HepG2 (cell line): Measurements from ENCODE around the gene ESYT1. TPM values are rescaled to one million over a fixed set of nuclear protein-coding genes. Genes with fewer than 3 reads are reported as not detected.

ENCODE experiments used
- ATF1 ChIP-seq: IDR thresholded peaks from 2 replicates; pipeline ENCODE4 v1.6.1; 2016; ENCODE audit warnings: mild to moderate bottlenecking, control low read depth
- CREM ChIP-seq, 2 experiments: sonication (generic) in 1 of 2; formaldehyde crosslinking in 1 of 2; IDR thresholded peaks; 2 replicates each; pipeline versions ENCODE4 v1.4.0 to v1.6.1; 2016 to 2020; ENCODE audit warnings: antibody characterized with exemption in 1 of 2, mild to moderate bottlenecking in 1 of 2, missing genetic modification reagents in 1 of 2
- FOSL2 ChIP-seq: sonication (generic); formaldehyde crosslinking; IDR thresholded peaks from 2 replicates; pipeline ENCODE4 v1.4.0; 2020; ENCODE audit warnings: missing genetic modification reagents
- FOXK2 ChIP-seq: fragments of 450-650 bp; IDR thresholded peaks from 2 replicates; pipeline ENCODE4 v1.6.1; 2016
- GPN1 ChIP-seq: sonication (generic); formaldehyde crosslinking; IDR thresholded peaks from 2 replicates; pipeline ENCODE4 v1.5.1; 2020; ENCODE audit warnings: missing genetic modification reagents, borderline replicate concordance
- PHF8 ChIP-seq: sonication (generic); formaldehyde crosslinking; IDR thresholded peaks from 2 replicates; pipeline ENCODE4 v1.5.0; 2020; ENCODE audit warnings: missing genetic modification reagents
- POLR2AphosphoS2 ChIP-seq: IDR thresholded peaks from 2 replicates; pipeline ENCODE4 v1.6.1; 2011; ENCODE audit warnings: low read depth, low read length, improper control_type of control experiment
- RBAK ChIP-seq: sonication (generic); formaldehyde crosslinking; IDR thresholded peaks from 2 replicates; pipeline ENCODE4 v1.5.1; 2020; ENCODE audit warnings: mild to moderate bottlenecking, missing genetic modification reagents
- RFX1 ChIP-seq: fragments of 450-650 bp; IDR thresholded peaks from 2 replicates; pipeline ENCODE4 v1.6.1; 2017
- RFX3 ChIP-seq: IDR thresholded peaks from 2 replicates; pipeline ENCODE4 v1.6.1; 2016; ENCODE audit warnings: missing biosample characterization, missing genetic modification reagents
- RFX5 ChIP-seq: IDR thresholded peaks from 2 replicates; pipeline ENCODE4 v1.6.1; 2011; ENCODE audit warnings: low read depth, low read length, improper control_type of control experiment
- RORA ChIP-seq: sonication (generic); formaldehyde crosslinking; IDR thresholded peaks from 2 replicates; pipeline ENCODE4 v1.5.0; 2020; ENCODE audit warnings: mild to moderate bottlenecking, missing genetic modification reagents, moderate library complexity
- SRY ChIP-seq: sonication (generic); formaldehyde crosslinking; IDR thresholded peaks from 2 replicates; pipeline ENCODE4 v1.8.0; 2022; ENCODE audit warnings: mild to moderate bottlenecking, missing genetic modification reagents
- TAF15 ChIP-seq: fragments of 200-400 bp; formaldehyde crosslinking; IDR thresholded peaks from one replicate; pipeline ENCODE4 v1.6.1; 2018; ENCODE audit warnings: mild to moderate bottlenecking, low read depth, low read length; ENCODE audit not compliant: poor library complexity, severe bottlenecking
- TBX2 ChIP-seq: sonication (generic); formaldehyde crosslinking; IDR thresholded peaks from 2 replicates; pipeline ENCODE4 v1.5.0; 2020; ENCODE audit warnings: missing genetic modification reagents, mild to moderate bottlenecking, borderline replicate concordance
- ZFY ChIP-seq: sonication (generic); formaldehyde crosslinking; IDR thresholded peaks from 2 replicates; pipeline ENCODE4 v1.4.0; 2020; ENCODE audit warnings: missing genetic modification reagents
- ZNF335 ChIP-seq: sonication (generic); formaldehyde crosslinking; IDR thresholded peaks from 2 replicates; pipeline ENCODE4 v1.4.0; 2020; ENCODE audit warnings: missing genetic modification reagents
- ZNF501 ChIP-seq: sonication (generic); formaldehyde crosslinking; IDR thresholded peaks from 2 replicates; pipeline ENCODE4 v1.5.1; 2020; ENCODE audit warnings: mild to moderate bottlenecking, moderate library complexity, missing genetic modification reagents
- ZNF547 ChIP-seq: sonication (generic); formaldehyde crosslinking; IDR thresholded peaks from 2 replicates; pipeline ENCODE4 v1.5.1; 2020; ENCODE audit warnings: mild to moderate bottlenecking, missing genetic modification reagents
- ZNF75D ChIP-seq: sonication (generic); formaldehyde crosslinking; IDR thresholded peaks from 2 replicates; pipeline ENCODE4 v1.8.1; 2023; ENCODE audit warnings: missing genetic modification reagents, mild to moderate bottlenecking, borderline replicate concordance
- ZNF792 ChIP-seq: IDR thresholded peaks from 2 replicates; pipeline ENCODE4 v1.6.1; 2016
- ZNF841 ChIP-seq: sonication (generic); formaldehyde crosslinking; IDR thresholded peaks from 2 replicates; pipeline ENCODE4 v1.8.1; 2023; ENCODE audit warnings: missing genetic modification reagents, borderline replicate concordance
- ZSCAN12 ChIP-seq: sonication (generic); formaldehyde crosslinking; IDR thresholded peaks from 2 replicates; pipeline ENCODE4 v1.9.0; 2021; ENCODE audit warnings: mild to moderate bottlenecking, missing genetic modification reagents
- ZSCAN21 ChIP-seq: sonication (generic); formaldehyde crosslinking; IDR thresholded peaks from 2 replicates; pipeline ENCODE4 v1.8.0; 2022; ENCODE audit warnings: mild to moderate bottlenecking, missing genetic modification reagents, moderate library complexity, borderline replicate concordance
- ZSCAN22 ChIP-seq: sonication (generic); formaldehyde crosslinking; IDR thresholded peaks from 2 replicates; pipeline ENCODE4 v1.4.0; 2020; ENCODE audit warnings: mild to moderate bottlenecking, missing genetic modification reagents
- polyA plus RNA-seq, 8 experiments: library from polyadenylated mRNA; depleted of rRNA in 3 of 8; stranded (reverse) in 7 of 8; unstranded in 1 of 8; fragments of >200 nt; fragmentation: Illumina TruSeq in 4 of 8; extraction: Trizol in 4 of 8; gene quantifications; 2 replicates each; pipeline versions ENCODE4 v1.2.1 to v1.2.3, GENCODE V29; 2011 to 2016; ENCODE audit warnings: low read depth in 4 of 8, missing spikeins in 1 of 8, mixed read lengths in 1 of 8; ENCODE audit not compliant: insufficient read depth in 1 of 8
- total RNA-seq, 5 experiments: library from RNA; depleted of rRNA; stranded (reverse); fragments of >200 nt; fragmentation: Illumina TruSeq; extraction: Trizol; gene quantifications; 2 replicates each; pipeline ENCODE4 v1.2.3, GENCODE V29; 2016; ENCODE audit warnings: low read depth in 1 of 5
- TF ChIP-seq, protein P1 (sequence below): sonication (generic); formaldehyde crosslinking; IDR thresholded peaks from 2 replicates; pipeline ENCODE4 v1.4.0; 2020; ENCODE audit warnings: low read depth, mild to moderate bottlenecking, missing genetic modification reagents
- TF ChIP-seq, protein P2 (sequence below): sonication (generic); formaldehyde crosslinking; IDR thresholded peaks from 2 replicates; pipeline ENCODE4 v1.8.0; 2022; ENCODE audit warnings: missing genetic modification reagents, mild to moderate bottlenecking, moderate library complexity, borderline replicate concordance
- TF ChIP-seq, protein P3 (sequence below): sonication (generic); formaldehyde crosslinking; IDR thresholded peaks from 2 replicates; pipeline ENCODE4 v1.9.0; 2021; ENCODE audit warnings: missing genetic modification reagents, borderline replicate concordance

Gene ESYT1
- total and polyA plus RNA-seq, 2 of the 13 experiments (the other 11 are each of a cell fraction or from before 2014, with no cell fraction given): 66.9 to 71.0 TPM

DNA sequence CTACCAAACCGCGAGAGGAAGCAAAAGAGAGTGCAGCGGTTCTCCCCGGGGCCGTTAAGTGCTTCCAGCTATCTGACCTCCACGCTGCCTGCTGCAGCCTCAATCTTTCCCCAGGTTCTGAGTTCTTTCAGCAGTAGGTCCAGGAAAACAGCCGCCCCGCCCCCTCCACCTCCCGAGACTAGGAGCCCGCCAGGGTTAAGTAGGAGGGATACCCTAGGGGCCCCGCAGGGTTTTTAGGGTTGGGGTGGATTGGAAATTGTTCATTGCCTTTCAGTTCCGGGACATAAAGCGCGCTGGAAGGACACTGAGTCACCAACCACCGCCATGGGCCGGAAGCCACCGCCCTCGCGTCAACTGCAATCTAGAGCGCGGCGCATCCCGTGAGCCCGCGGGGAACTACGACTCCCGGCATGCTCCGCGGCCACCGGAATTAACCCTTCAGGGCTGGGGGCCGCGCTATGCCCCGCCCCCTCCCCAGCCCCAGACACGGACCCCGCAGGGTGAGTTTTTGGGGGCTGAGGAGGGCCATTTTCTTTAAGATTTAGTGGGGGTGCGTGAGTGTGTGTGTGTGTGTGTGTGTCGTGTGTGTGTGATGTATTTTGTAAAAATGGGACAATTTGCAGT lies 24.2 kb downstream of the ESYT1 start, which contains the start of gene MYL6B (continued):
- peak; percentile 58 for TF ChIP-seq PHF8 (CRISPR knock-in tag)
- TF ChIP-seq GPN1: no peak
- TF ChIP-seq, protein P1, sequence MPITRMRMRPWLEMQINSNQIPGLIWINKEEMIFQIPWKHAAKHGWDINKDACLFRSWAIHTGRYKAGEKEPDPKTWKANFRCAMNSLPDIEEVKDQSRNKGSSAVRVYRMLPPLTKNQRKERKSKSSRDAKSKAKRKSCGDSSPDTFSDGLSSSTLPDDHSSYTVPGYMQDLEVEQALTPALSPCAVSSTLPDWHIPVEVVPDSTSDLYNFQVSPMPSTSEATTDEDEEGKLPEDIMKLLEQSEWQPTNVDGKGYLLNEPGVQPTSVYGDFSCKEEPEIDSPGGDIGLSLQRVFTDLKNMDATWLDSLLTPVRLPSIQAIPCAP (CRISPR knock-in tag): no peak
- TF ChIP-seq FOXK2: no peak
- no peak for TF ChIP-seq ZNF841 (CRISPR knock-in tag)
- no peak for TF ChIP-seq RBAK (CRISPR knock-in tag)
- TF ChIP-seq TAF15: no peak
- TF ChIP-seq ATF1 (CRISPR knock-in tag): peak; percentile 56; the same call in 1 of the 2 replicates
- no peak; the same call in 1 of the 2 replicates for TF ChIP-seq ZNF335 (CRISPR knock-in tag)
- no peak for TF ChIP-seq ZSCAN12
- no peak for TF ChIP-seq ZSCAN22 (CRISPR knock-in tag)
- TF ChIP-seq RFX5: no peak
- TF ChIP-seq, protein P2, sequence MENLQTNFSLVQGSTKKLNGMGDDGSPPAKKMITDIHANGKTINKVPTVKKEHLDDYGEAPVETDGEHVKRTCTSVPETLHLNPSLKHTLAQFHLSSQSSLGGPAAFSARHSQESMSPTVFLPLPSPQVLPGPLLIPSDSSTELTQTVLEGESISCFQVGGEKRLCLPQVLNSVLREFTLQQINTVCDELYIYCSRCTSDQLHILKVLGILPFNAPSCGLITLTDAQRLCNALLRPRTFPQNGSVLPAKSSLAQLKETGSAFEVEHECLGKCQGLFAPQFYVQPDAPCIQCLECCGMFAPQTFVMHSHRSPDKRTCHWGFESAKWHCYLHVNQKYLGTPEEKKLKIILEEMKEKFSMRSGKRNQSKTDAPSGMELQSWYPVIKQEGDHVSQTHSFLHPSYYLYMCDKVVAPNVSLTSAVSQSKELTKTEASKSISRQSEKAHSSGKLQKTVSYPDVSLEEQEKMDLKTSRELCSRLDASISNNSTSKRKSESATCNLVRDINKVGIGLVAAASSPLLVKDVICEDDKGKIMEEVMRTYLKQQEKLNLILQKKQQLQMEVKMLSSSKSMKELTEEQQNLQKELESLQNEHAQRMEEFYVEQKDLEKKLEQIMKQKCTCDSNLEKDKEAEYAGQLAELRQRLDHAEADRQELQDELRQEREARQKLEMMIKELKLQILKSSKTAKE (CRISPR knock-in tag): no peak
- TF ChIP-seq ZNF547 (CRISPR knock-in tag): no peak
- TF ChIP-seq ZNF792 (CRISPR knock-in tag): 0 out of 2 replicates have a peak, but pooled peaks have one; percentile 29
- TF ChIP-seq, protein P3, sequence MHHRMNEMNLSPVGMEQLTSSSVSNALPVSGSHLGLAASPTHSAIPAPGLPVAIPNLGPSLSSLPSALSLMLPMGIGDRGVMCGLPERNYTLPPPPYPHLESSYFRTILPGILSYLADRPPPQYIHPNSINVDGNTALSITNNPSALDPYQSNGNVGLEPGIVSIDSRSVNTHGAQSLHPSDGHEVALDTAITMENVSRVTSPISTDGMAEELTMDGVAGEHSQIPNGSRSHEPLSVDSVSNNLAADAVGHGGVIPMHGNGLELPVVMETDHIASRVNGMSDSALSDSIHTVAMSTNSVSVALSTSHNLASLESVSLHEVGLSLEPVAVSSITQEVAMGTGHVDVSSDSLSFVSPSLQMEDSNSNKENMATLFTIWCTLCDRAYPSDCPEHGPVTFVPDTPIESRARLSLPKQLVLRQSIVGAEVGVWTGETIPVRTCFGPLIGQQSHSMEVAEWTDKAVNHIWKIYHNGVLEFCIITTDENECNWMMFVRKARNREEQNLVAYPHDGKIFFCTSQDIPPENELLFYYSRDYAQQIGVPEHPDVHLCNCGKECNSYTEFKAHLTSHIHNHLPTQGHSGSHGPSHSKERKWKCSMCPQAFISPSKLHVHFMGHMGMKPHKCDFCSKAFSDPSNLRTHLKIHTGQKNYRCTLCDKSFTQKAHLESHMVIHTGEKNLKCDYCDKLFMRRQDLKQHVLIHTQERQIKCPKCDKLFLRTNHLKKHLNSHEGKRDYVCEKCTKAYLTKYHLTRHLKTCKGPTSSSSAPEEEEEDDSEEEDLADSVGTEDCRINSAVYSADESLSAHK (CRISPR knock-in tag): no peak
- peak; percentile 76 for TF ChIP-seq ZFY (CRISPR knock-in tag)
- TF ChIP-seq ZNF501 (CRISPR knock-in tag): no peak
- no peak; the same call in 1 of the 2 replicates for TF ChIP-seq ZSCAN21 (CRISPR knock-in tag)
- no peak for TF ChIP-seq ZNF75D (CRISPR knock-in tag)
- no peak for TF ChIP-seq RORA (CRISPR knock-in tag)
- TF ChIP-seq SRY: no peak
- TF ChIP-seq CREM (IDR thresholded peaks at IDR 0.05): peak; percentile 86
- no peak for TF ChIP-seq CREM (CRISPR knock-in tag; IDR thresholded peaks at IDR 0.05)
- TF ChIP-seq FOSL2 (CRISPR knock-in tag): peak; percentile 91
- no peak for TF ChIP-seq RFX3 (CRISPR knock-in tag)
- TF ChIP-seq POLR2AphosphoS2: no peak
- TF ChIP-seq RFX1: no peak
- TF ChIP-seq TBX2 (CRISPR knock-in tag): peak; percentile 47; the same call in 1 of the 2 replicates
